Germinal center (tissue), 1 donor: Measurements from ENCODE around the gene FNDC7.
A peak's percentile ranks its signal among the peaks of the same experiment; 100 is the strongest.
"Not testable (repeated sequence)": the region's sequence is repeated elsewhere in the genome, so short reads cannot be mapped to it uniquely, and the experiment has no call there.

Experiments used
- DNase-seq: peaks from one replicate; pipeline ENCODE4 v3.0.0; 2012; ENCODE audit warnings: mixed read lengths, low spot score

The FNDC7 gene

DNA sequence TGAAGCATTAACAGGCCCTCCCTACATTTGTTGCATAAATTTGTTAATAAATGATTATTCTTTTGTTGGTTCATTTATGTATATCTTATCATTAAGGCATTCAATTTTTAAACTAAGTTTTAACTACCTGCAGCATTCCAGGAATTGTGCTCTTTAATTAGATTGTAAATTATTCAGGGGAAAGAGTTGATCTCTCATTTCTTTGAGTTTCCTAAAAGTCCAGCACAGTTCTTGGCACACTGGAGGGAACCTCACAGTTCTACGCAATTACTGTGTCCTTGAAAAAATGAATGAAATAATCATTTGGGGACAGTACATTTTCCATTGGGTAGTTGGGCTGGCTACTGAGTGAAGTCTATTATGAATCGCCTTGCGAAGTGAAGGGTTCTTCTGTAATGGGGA is 33.3 kb downstream of the FNDC7 start:
- no peak for DNase-seq

GRCh38 chr1:108746382-108747170 is 33.9 kb downstream of the FNDC7 start, which contains the start of gene STXBP3:
Gene STXBP3, plus strand, starts transcription at chr1:108746674. Its CDS starts 64 bp downstream, at chr1:108746738.
- peak; percentile 98 for DNase-seq

GRCh38 chr1:108747171-108747850 is 34.6 kb downstream of the FNDC7 start:
- peak; percentile 38 for DNase-seq

GRCh38 chr1:108747898-108748297 is 35.2 kb downstream of the FNDC7 start:
- DNase-seq = no peak

- no peak for DNase-seq
Measured at GRCh38 chr1:108749081-108749480, 36.4 kb downstream of the FNDC7 start.

GRCh38 chr1:108750476-108751181 is 37.9 kb downstream of the FNDC7 start:
- DNase-seq = no peak

- DNase-seq = no peak
Measured at GRCh38 chr1:108753363-108753762, 40.7 kb downstream of the FNDC7 start.

- no peak for DNase-seq
Measured at GRCh38 chr1:108758796-108759195, 46.1 kb downstream of the FNDC7 start.

- no peak for DNase-seq
Measured at GRCh38 chr1:108767115-108767514, 54.4 kb downstream of the FNDC7 start.

DNA sequence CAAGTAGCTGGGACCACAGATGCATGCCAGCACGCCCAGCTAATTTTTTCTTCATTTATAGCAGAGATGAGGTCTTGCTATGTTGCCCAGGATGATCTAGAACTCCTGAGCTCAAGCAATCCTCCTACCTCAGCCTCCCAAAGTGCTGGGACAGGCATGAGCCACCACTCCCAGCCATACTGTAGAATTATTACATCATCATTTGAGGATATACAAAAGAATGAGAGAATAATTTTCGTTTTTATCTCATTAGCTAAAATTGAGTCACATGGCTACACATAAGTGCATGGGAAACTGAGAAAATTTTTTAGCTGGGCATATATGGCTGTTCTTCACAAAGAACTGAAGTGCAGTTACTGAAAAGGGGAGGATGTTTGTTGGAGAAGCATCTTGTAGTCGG is 55.0 kb downstream of the FNDC7 start:
- no peak for DNase-seq

- no peak for DNase-seq
Measured at GRCh38 chr1:108777839-108778238, 65.1 kb downstream of the FNDC7 start.

- no peak for DNase-seq
Measured at GRCh38 chr1:108779455-108779854, 66.7 kb downstream of the FNDC7 start.

- no peak for DNase-seq
Measured at GRCh38 chr1:108780937-108781574, 68.3 kb downstream of the FNDC7 start.

DNA sequence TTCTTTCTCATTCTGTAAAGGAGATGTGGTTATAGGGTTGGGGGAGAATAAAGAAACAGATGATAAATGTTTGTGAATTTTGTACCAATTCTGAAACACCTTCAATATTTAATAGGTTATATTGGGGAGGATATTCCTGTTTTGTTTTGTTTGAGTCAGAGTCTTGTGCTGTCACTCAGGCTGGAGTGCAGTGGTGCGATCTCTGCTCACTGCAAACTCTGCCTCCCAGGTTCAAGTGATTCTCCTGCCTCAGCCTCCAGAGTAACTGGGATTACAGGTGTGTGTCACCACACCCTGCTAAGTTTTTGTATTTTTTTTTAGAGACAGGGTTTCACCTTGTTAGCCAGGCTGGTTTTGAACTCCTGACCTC is 68.9 kb downstream of the FNDC7 start:
- DNase-seq = not testable (repeated sequence)

- DNase-seq = no peak
Measured at GRCh38 chr1:108785264-108785663, 72.6 kb downstream of the FNDC7 start.

DNA sequence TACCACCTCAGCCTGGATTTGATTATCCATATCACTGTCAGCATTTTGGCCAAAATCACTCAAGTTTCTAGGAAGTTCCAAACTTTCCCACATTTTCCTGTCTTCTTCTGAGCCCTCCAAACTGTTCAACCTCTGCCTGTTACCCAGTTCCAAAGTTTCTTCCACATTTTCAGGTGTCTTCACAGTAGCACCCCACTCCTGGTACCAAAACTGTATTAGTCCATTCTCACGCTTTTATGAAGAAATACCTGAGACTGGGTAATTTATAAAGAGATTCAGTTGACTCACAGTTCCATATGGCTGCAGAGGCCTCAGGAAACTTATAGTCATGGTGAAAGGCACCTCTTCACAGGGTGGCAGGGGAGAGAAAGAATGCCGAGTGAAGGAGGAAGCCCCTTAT is 73.2 kb downstream of the FNDC7 start:
- DNase-seq = no peak

- DNase-seq = no peak
Measured at GRCh38 chr1:108791790-108792189, 79.1 kb downstream of the FNDC7 start.
